Lower leg skin (tissue), 3 donors: ENCODE results near the gene MSH4.

ENCODE experiments used
- POLR2A ChIP-seq, 2 donors: fragments of 450-650 bp; IDR thresholded peaks; one replicate each; pipeline ENCODE4 v1.6.1; 2016 to 2017; ENCODE audit warnings: antibody characterized with exemption in 2 of 2, mild to moderate bottlenecking in 1 of 2, moderate library complexity in 1 of 2
- TF ChIP-seq, protein P1 (sequence below), 3 donors: fragments of 450-650 bp; IDR thresholded peaks; one replicate each; pipeline ENCODE4 v1.5.1; 2016; ENCODE audit warnings: antibody characterized with exemption in 3 of 3, mild to moderate bottlenecking in 3 of 3, moderate library complexity in 2 of 3

DNA sequence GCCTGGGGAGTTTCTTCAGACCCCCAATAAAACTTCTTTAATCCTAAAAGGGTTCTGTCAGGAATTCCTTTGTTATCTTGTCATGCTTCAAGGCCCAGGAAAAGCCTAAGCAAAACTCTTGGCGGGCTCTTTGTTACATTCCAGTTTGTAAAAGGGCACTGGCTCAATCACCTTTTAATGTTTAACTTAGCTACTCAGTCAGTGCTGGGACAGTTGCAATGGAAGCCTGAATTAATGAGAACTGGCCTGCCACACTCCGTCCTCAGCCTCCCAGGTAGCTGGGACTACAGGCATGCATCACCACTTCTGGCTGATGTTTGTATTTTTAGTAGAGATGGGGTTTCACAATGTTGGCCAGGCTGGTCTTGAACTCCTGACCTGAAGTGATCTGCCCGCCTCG is 156.8 kb downstream of the MSH4 start:
- TF ChIP-seq, protein P1, sequence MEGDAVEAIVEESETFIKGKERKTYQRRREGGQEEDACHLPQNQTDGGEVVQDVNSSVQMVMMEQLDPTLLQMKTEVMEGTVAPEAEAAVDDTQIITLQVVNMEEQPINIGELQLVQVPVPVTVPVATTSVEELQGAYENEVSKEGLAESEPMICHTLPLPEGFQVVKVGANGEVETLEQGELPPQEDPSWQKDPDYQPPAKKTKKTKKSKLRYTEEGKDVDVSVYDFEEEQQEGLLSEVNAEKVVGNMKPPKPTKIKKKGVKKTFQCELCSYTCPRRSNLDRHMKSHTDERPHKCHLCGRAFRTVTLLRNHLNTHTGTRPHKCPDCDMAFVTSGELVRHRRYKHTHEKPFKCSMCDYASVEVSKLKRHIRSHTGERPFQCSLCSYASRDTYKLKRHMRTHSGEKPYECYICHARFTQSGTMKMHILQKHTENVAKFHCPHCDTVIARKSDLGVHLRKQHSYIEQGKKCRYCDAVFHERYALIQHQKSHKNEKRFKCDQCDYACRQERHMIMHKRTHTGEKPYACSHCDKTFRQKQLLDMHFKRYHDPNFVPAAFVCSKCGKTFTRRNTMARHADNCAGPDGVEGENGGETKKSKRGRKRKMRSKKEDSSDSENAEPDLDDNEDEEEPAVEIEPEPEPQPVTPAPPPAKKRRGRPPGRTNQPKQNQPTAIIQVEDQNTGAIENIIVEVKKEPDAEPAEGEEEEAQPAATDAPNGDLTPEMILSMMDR (IDR thresholded peaks at IDR 0.05): no peak
- no peak for TF ChIP-seq POLR2A (IDR thresholded peaks at IDR 0.05)
